Measurements from ENCODE around the gene HDAC4. TPM values are rescaled to one million over a fixed set of nuclear protein-coding genes. Genes with fewer than 3 reads are reported as not detected.
A peak's percentile ranks its signal among the peaks of the same experiment; 100 is the strongest.

HDAC4 gene
- total and polyA plus RNA-seq, 9 of the 15 experiments (the other 6 are each of a cell fraction or from before 2014, with no cell fraction given) = 0.11 to 20.2 (median 4.0) TPM

DNA sequence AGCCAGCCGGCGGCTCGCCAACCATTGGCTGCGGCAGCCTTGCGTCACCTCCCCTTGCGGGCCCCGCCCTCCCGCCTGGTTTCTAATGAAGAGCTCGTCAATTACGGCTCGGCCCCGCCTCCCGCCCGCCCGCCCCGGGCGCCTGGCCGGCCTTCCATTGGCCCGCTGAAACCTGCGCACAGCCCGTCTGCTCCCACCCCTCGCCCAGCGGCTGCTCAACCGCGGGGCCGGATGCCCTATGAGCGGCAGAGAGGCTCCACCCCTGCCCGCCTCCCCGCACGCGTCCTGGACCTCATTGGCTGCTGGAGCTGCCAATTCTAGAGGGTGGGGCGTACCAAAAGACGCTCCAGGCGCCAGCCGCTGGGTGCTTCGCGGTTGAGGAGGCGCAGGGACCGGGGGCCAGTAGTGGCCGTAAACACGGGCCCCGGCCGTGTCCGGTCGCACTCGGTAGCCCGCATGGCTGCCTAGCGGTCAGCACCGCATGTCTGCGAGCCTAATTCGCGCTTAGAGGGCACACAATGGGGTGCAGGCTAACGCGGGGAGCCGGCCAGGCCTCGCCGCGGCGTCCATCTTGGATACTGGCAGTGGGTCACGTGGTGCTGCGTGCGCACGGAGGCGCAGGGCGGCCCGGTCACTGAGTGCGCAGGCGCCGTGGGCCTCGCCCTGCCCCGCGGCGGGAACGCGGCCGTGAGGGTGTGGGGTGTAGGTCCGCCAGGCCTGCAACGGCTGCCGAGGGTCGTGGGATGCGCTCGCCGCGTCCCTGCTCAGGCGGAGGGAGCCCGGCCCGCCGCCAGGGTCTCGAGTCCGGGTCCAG, 454 bp upstream of the HDAC4 start (continued):
- TF ChIP-seq ZNF318 (IDR thresholded peaks at IDR 0.05; ENCODE audit: borderline replicate concordance in 1 of 2, low read depth in 1 of 2) (no peak), CUX1 (CRISPR knock-in tag; IDR thresholded peaks at IDR 0.05) (no peak), FOXP1 (CRISPR knock-in tag; IDR thresholded peaks at IDR 0.05) (peak; percentile 54; the same call in 1 of the 2 replicates), KAT2B (IDR thresholded peaks at IDR 0.05; ENCODE audit: low read depth, low read length) (no peak), NCOA1 (IDR thresholded peaks at IDR 0.05; ENCODE audit: low read depth) (no peak), SIRT6 (IDR thresholded peaks at IDR 0.05; ENCODE audit: low read depth, low read length) (no peak), KLF1 (tag; IDR thresholded peaks at IDR 0.05) (peak; percentile 85), KHSRP (IDR thresholded peaks at IDR 0.05) (no peak), ZNF324 (CRISPR knock-in tag; IDR thresholded peaks at IDR 0.05) (no peak), PTBP1 (IDR thresholded peaks at IDR 0.05; ENCODE audit: low read depth, low read length) (no peak)
- TF ChIP-seq, protein P1, sequence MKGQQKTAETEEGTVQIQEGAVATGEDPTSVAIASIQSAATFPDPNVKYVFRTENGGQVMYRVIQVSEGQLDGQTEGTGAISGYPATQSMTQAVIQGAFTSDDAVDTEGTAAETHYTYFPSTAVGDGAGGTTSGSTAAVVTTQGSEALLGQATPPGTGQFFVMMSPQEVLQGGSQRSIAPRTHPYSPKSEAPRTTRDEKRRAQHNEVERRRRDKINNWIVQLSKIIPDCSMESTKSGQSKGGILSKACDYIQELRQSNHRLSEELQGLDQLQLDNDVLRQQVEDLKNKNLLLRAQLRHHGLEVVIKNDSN (CRISPR knock-in tag; IDR thresholded peaks at IDR 0.05) = peak; percentile 99
- TF ChIP-seq, protein P2, sequence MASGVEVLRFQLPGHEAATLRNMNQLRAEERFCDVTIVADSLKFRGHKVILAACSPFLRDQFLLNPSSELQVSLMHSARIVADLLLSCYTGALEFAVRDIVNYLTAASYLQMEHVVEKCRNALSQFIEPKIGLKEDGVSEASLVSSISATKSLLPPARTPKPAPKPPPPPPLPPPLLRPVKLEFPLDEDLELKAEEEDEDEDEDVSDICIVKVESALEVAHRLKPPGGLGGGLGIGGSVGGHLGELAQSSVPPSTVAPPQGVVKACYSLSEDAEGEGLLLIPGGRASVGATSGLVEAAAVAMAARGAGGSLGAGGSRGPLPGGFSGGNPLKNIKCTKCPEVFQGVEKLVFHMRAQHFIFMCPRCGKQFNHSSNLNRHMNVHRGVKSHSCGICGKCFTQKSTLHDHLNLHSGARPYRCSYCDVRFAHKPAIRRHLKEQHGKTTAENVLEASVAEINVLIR (CRISPR knock-in tag; IDR thresholded peaks at IDR 0.05) = no peak
